Measurements from ENCODE around the gene MBD4.

- TF ChIP-seq CTCF (IDR thresholded peaks at IDR 0.05) (no peak), ZFX (IDR thresholded peaks at IDR 0.05; ENCODE audit: borderline replicate concordance) (no peak)
Observed at GRCh38 chr3:129435367-129435766, 4.4 kb downstream of the MBD4 start.
